GM12878 (cell line): ENCODE data around the gene CILP.

ENCODE experiments used
- FOS ChIP-seq: IDR thresholded peaks from 3 replicates; pipeline ENCODE4 v1.6.1; 2011; ENCODE audit warnings: borderline replicate concordance; ENCODE audit not compliant: insufficient read length; ENCODE audit errors: extremely low read depth
- FOXM1 ChIP-seq: IDR thresholded peaks from 2 replicates; pipeline ENCODE4 v1.6.1; 2012; ENCODE audit warnings: low read depth, mild to moderate bottlenecking, inconsistent platforms, low read length, moderate library complexity
- GATAD2B ChIP-seq: fragments of 450-650 bp; conservative IDR thresholded peaks from 2 replicates; pipeline ENCODE4 v1.6.1; 2017; ENCODE audit warnings: low read depth, mild to moderate bottlenecking, moderate library complexity
- HDAC6 ChIP-seq: fragments of 200-600 bp; sonication (generic); IDR thresholded peaks from one replicate; pipeline ENCODE4 v1.8.0; 2017; ENCODE audit warnings: antibody characterized with exemption; ENCODE audit not compliant: unreplicated experiment
- MTA2 ChIP-seq: fragments of 450-650 bp; IDR thresholded peaks from 2 replicates; pipeline ENCODE4 v1.6.1; 2016; ENCODE audit warnings: low read depth, mild to moderate bottlenecking, moderate library complexity
- TCF3 ChIP-seq: IDR thresholded peaks from 2 replicates; pipeline ENCODE4 v1.6.1; 2012; ENCODE audit warnings: low read depth, mild to moderate bottlenecking, low read length, borderline replicate concordance; ENCODE audit not compliant: insufficient read depth
- TF ChIP-seq, protein P1 (sequence below), 3 experiments: IDR thresholded peaks in 2 of 3; conservative IDR thresholded peaks in 1 of 3; 2 replicates each; pipeline ENCODE4 v1.5.1; 2011; ENCODE audit warnings: low read depth in 3 of 3, low read length in 3 of 3, mild to moderate bottlenecking in 3 of 3, control low read depth in 2 of 3, moderate library complexity in 2 of 3, inconsistent platforms in 1 of 3, mixed read lengths in 1 of 3; ENCODE audit not compliant: control insufficient read depth in 2 of 3, insufficient read depth in 1 of 3; ENCODE audit errors: extremely low read depth in 1 of 3

DNA sequence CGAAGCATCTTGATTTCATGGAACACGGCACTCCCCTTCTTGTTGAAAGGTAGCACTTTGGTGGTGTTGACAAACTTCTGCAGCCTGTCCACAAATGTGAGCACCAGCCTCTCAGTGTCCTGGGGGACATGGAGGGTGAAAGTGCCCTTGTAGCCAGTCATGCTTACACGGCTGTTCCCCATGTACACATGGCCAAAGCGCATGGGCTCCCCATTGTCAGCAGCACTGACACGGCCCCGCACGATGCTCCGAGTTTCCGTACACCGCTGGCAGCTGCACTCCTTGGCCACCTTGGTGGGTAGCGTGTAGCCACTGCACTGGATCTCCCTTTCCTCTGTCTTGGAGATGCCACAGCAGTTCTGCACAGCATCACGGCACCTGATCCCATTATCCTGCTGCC, 12.7 kb downstream of the CILP start:
- TF ChIP-seq TCF3: no peak
- TF ChIP-seq FOS: no peak
- TF ChIP-seq GATAD2B: no peak
- TF ChIP-seq, protein P1, sequence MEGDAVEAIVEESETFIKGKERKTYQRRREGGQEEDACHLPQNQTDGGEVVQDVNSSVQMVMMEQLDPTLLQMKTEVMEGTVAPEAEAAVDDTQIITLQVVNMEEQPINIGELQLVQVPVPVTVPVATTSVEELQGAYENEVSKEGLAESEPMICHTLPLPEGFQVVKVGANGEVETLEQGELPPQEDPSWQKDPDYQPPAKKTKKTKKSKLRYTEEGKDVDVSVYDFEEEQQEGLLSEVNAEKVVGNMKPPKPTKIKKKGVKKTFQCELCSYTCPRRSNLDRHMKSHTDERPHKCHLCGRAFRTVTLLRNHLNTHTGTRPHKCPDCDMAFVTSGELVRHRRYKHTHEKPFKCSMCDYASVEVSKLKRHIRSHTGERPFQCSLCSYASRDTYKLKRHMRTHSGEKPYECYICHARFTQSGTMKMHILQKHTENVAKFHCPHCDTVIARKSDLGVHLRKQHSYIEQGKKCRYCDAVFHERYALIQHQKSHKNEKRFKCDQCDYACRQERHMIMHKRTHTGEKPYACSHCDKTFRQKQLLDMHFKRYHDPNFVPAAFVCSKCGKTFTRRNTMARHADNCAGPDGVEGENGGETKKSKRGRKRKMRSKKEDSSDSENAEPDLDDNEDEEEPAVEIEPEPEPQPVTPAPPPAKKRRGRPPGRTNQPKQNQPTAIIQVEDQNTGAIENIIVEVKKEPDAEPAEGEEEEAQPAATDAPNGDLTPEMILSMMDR (IDR thresholded peaks at IDR 0.05 in 2 of 3, conservative IDR thresholded peaks at IDR 0.05 in 1 of 3; ENCODE audit: control insufficient read depth in 2 of 3, extremely low read depth in 1 of 3, insufficient read depth in 1 of 3, low read depth in 3 of 3, low read length in 3 of 3): no peak
- no peak for TF ChIP-seq FOXM1
- no peak for TF ChIP-seq HDAC6
- no peak for TF ChIP-seq MTA2
